ENCODE results near the gene DDO.

DNA sequence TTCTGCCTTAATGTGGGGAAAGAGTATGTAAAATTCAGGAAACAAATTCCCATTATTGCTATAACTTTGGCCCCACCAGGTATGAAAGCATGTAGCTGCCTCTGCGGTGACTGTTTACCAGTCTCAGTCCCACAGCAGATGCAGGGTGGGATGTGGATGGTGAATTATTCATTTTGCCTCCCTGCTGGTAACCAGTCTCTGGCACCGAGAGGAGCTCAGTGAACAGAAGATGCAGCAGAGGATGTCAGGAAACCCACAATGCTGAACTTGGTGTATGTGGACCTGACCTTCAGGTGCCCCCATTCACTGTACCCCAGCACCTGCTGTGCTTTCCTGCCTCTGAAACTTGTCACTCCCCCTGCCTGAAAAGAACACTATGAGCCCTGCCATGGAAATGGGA is 48.4 kb downstream of the DDO start:
- TF ChIP-seq CTCF (IDR thresholded peaks at IDR 0.05) = no peak
- no peak for TF ChIP-seq POLR2A (IDR thresholded peaks at IDR 0.05)
